BLaER1 treated with 17β-estradiol and CSF1 and Interleukin-3, amounts not matched to agents 10 nM and 100 nM (cell line): ENCODE measurements around the gene GAB3.

Experiments
- H3K27ac ChIP-seq, 11 experiments: shearing (Covaris generic); formaldehyde crosslinking; 2 replicates each; pipeline ENCODE4 v1.8.1; 2022
- H3K27me3 ChIP-seq, 11 experiments: shearing (Covaris generic); formaldehyde crosslinking; 2 replicates each; pipeline ENCODE4 v1.8.1; 2022
- H3K36me3 ChIP-seq, 11 experiments: shearing (Covaris generic); formaldehyde crosslinking; 2 replicates each; pipeline ENCODE4 v1.8.1; 2022
- H3K4me1 ChIP-seq, 10 experiments: shearing (Covaris generic); formaldehyde crosslinking; 2 replicates each; pipeline ENCODE4 v1.8.1; 2022
- H3K4me2 ChIP-seq, 11 experiments: shearing (Covaris generic); formaldehyde crosslinking; 2 replicates each; pipeline ENCODE4 v1.8.1; 2022
- H3K4me3 ChIP-seq, 10 experiments: shearing (Covaris generic); formaldehyde crosslinking; 2 replicates each; pipeline ENCODE4 v1.8.1; 2022
- H3K9ac ChIP-seq, 11 experiments: shearing (Covaris generic); formaldehyde crosslinking; 2 replicates each; pipeline ENCODE4 v1.8.1; 2022
- H3K9me3 ChIP-seq, 11 experiments: shearing (Covaris generic); formaldehyde crosslinking; replicated peaks in 1 of 11; 2 replicates each; pipeline ENCODE4 v1.8.1; 2022
- H4K20me1 ChIP-seq, 11 experiments: shearing (Covaris generic); formaldehyde crosslinking; 2 replicates each; pipeline ENCODE4 v1.8.1; 2022
- Cebpa-rat ChIP-seq, 11 experiments: shearing (Covaris generic); IDR thresholded peaks; 2 replicates each; pipeline ENCODE4 v1.8.1; 2022

Gene GAB3

GRCh38 chrX:154785716-154786115 is 34.8 kb upstream of the GAB3 start:
- peak overlapping the region; percentile 27 to 72 (median 49); a peak in 21 of 22 replicates for H3K4me2 ChIP-seq

GRCh38 chrX:154784149-154784995 is 33.5 kb upstream of the GAB3 start:
- H3K36me3 ChIP-seq: peaks cover 9 to 76% (median 40%) of the 10 kb centered on the region in 11 experiments; a peak in 21 of 22 replicates

More at GRCh38 chrX:154785716-154786115, 34.8 kb upstream of the GAB3 start:
- peak overlapping the region in 5 of 11 experiments; percentile 21 to 44 (median 29); a peak in 3 of 22 replicates for H3K27ac ChIP-seq
- H3K4me1 ChIP-seq: peaks cover 17 to 56% (median 26%) of the 10 kb centered on the region in 10 experiments
- peaks cover 17 to 76% (median 48%) of the 10 kb centered on the region in 11 experiments for H3K36me3 ChIP-seq
- H3K4me3 ChIP-seq: no peak overlapping the region
- H3K9ac ChIP-seq: no peak overlapping the region
- H3K9me3 ChIP-seq: no peaks in the 10 kb centered on the region; a peak in 3 of 22 replicates
- H4K20me1 ChIP-seq: peaks cover 0 to 29% (median 3%) of the 10 kb centered on the region in 11 experiments; a peak in 5 of 22 replicates
- peaks cover 72 to 99% (median 93%) of the 10 kb centered on the region in 11 experiments for H3K27me3 ChIP-seq
- no peak for TF ChIP-seq Cebpa-rat (IDR thresholded peaks at IDR 0.05)

GRCh38 chrX:154780968-154781367 is 30.1 kb upstream of the GAB3 start:
- Histone ChIP-seq H4K20me1 (peaks cover 8 to 41% (median 27%) of the 10 kb centered on the region in 11 experiments; a peak in 17 of 22 replicates), H3K9me3 (no peaks in the 10 kb centered on the region), H3K27ac (no peak overlapping the region), H3K4me3 (no peak overlapping the region), H3K27me3 (peaks cover 75 to 99% (median 95%) of the 10 kb centered on the region in 11 experiments), H3K9ac (no peak overlapping the region), H3K4me1 (peaks cover 12 to 29% (median 20%) of the 10 kb centered on the region in 10 experiments), H3K4me2 (no peak overlapping the region), H3K36me3 (peaks cover 36 to 84% (median 54%) of the 10 kb centered on the region in 11 experiments)
- TF ChIP-seq Cebpa-rat (IDR thresholded peaks at IDR 0.05): no peak

More at GRCh38 chrX:154784149-154784995, 33.5 kb upstream of the GAB3 start:
- Histone ChIP-seq H3K27ac (peak overlapping the region in 2 of 11 experiments; percentile 13 to 15; a peak in 3 of 22 replicates), H3K9ac (0 out of 22 replicates have a peak overlapping the region, but pooled peaks of 1 of the 11 experiments have one; percentile 13), H3K9me3 (no peaks in the 10 kb centered on the region; a peak in 2 of 22 replicates), H4K20me1 (peaks cover 0 to 32% (median 6%) of the 10 kb centered on the region in 11 experiments; a peak in 9 of 22 replicates), H3K4me1 (peaks cover 17 to 56% (median 26%) of the 10 kb centered on the region in 10 experiments), H3K4me3 (no peak overlapping the region), H3K27me3 (peaks cover 72 to 99% (median 93%) of the 10 kb centered on the region in 11 experiments), H3K4me2 (peak overlapping the region in 8 of 11 experiments; percentile 18 to 72 (median 46); a peak in 16 of 22 replicates)
- TF ChIP-seq Cebpa-rat (IDR thresholded peaks at IDR 0.05): no peak

GRCh38 chrX:154779261-154779660 is 28.4 kb upstream of the GAB3 start:
- Histone ChIP-seq H3K4me2 (no peak overlapping the region), H3K9ac (no peak overlapping the region), H3K27me3 (peaks cover 68 to 99% (median 93%) of the 10 kb centered on the region in 11 experiments), H3K27ac (no peak overlapping the region), H4K20me1 (peaks cover 14 to 55% (median 44%) of the 10 kb centered on the region in 11 experiments; a peak in 19 of 22 replicates), H3K36me3 (peaks cover 52 to 95% (median 71%) of the 10 kb centered on the region in 11 experiments), H3K4me3 (no peak overlapping the region), H3K4me1 (peaks cover 6 to 29% (median 15%) of the 10 kb centered on the region in 10 experiments; a peak in 19 of 20 replicates), H3K9me3 (peaks cover 0 to 9% (median 2%) of the 10 kb centered on the region in 11 experiments; a peak in 5 of 22 replicates)
- no peak for TF ChIP-seq Cebpa-rat (IDR thresholded peaks at IDR 0.05)

GRCh38 chrX:154776753-154777152 is 25.9 kb upstream of the GAB3 start:
- Histone ChIP-seq H3K4me2 (no peak overlapping the region), H3K9ac (no peak overlapping the region), H3K27ac (no peak overlapping the region), H3K27me3 (peaks cover 43 to 84% (median 74%) of the 10 kb centered on the region in 11 experiments), H3K4me1 (peaks cover 0 to 20% (median 6%) of the 10 kb centered on the region in 10 experiments; a peak in 10 of 20 replicates), H3K36me3 (peaks cover 66 to 94% (median 85%) of the 10 kb centered on the region in 11 experiments), H4K20me1 (peaks cover 14 to 73% (median 51%) of the 10 kb centered on the region in 11 experiments; a peak in 20 of 22 replicates), H3K9me3 (peaks cover 9 to 28% (median 18%) of the 10 kb centered on the region in 11 experiments; a peak in 19 of 22 replicates), H3K4me3 (no peak overlapping the region)
- TF ChIP-seq Cebpa-rat (IDR thresholded peaks at IDR 0.05): no peak

- Histone ChIP-seq H3K4me3 (no peak overlapping the region), H3K4me2 (no peak overlapping the region; a peak in 3 of 22 replicates), H3K27ac (peak overlapping the region in 2 of 11 experiments; percentile 24 to 26; a peak in 2 of 22 replicates), H4K20me1 (peaks cover 13 to 83% (median 52%) of the 10 kb centered on the region in 11 experiments; a peak in 20 of 22 replicates), H3K36me3 (peaks cover 70 to 94% (median 86%) of the 10 kb centered on the region in 11 experiments), H3K9ac (peak overlapping the region in 1 of 11 experiments; percentile 44; a peak in 1 of 22 replicates), H3K9me3 (peaks cover 10 to 36% (median 22%) of the 10 kb centered on the region in 11 experiments; a peak in 20 of 22 replicates), H3K4me1 (peaks cover 0 to 20% (median 6%) of the 10 kb centered on the region in 10 experiments; a peak in 10 of 20 replicates), H3K27me3 (peaks cover 33 to 76% (median 70%) of the 10 kb centered on the region in 11 experiments)
- no peak for TF ChIP-seq Cebpa-rat (IDR thresholded peaks at IDR 0.05)
Measured at GRCh38 chrX:154775419-154776349, 24.8 kb upstream of the GAB3 start.

GRCh38 chrX:154774622-154775021 is 23.7 kb upstream of the GAB3 start:
- Histone ChIP-seq H3K9ac (no peak overlapping the region), H3K4me2 (no peak overlapping the region), H4K20me1 (peaks cover 5 to 92% (median 57%) of the 10 kb centered on the region in 11 experiments; a peak in 21 of 22 replicates), H3K36me3 (peaks cover 76 to 96% (median 92%) of the 10 kb centered on the region in 11 experiments), H3K4me1 (peaks cover 0 to 20% (median 6%) of the 10 kb centered on the region in 10 experiments; a peak in 10 of 20 replicates), H3K4me3 (no peak overlapping the region), H3K27ac (peak overlapping the region in 1 of 11 experiments; percentile 24; a peak in 2 of 22 replicates), H3K9me3 (peaks cover 10 to 36% (median 22%) of the 10 kb centered on the region in 11 experiments; a peak in 20 of 22 replicates), H3K27me3 (peaks cover 24 to 74% (median 65%) of the 10 kb centered on the region in 11 experiments)
- TF ChIP-seq Cebpa-rat (IDR thresholded peaks at IDR 0.05): no peak
